Endothelial cell of umbilical vein (primary cell): ENCODE data around the gene GNAT1. TPM values are rescaled to one million over a fixed set of nuclear protein-coding genes. Genes with fewer than 3 reads are reported as not detected.

Experiments
- BruUV-seq: library from RNA; stranded (reverse); fragments of 400-500 nt; replicated peaks from 2 replicates; lab custom pipeline; 2021; lab: Mats Ljungman, UMichigan
- CTCF ChIA-PET: fragments of 300-600, 350-600 bp; sonication (Branson Sonifier 250); formaldehyde crosslinking; loops from one replicate; lab custom pipeline; 2021; ENCODE audit warnings: antibody characterized with exemption, inconsistent platforms; lab: Charles Lee
- POLR2A ChIA-PET: fragments of 300-600, 350-600 bp; sonication (Branson Sonifier 250); formaldehyde crosslinking; loops from one replicate; lab custom pipeline; 2021; ENCODE audit warnings: antibody characterized with exemption, inconsistent platforms; lab: Charles Lee
- DNase-seq: peaks from one replicate; pipeline ENCODE4 v3.0.0-alpha.2; 2011; ENCODE audit warnings: low read depth, low spot score
- FAIRE-seq: peaks from 2 replicates; lab custom pipeline; 2011; peaks lifted over from hg19 to GRCh38; lab: Jason Lieb, UNC
- H2AFZ ChIP-seq: 2 replicates; pipeline ENCODE4 v1.6.0; 2012; ENCODE audit warnings: low read depth, low read length, control low read depth, inconsistent platforms
- H3K27ac ChIP-seq: 2 replicates; pipeline ENCODE4 v1.5.1; 2011; ENCODE audit warnings: low read depth, mild to moderate bottlenecking, control low read depth, low read length, moderate library complexity; ENCODE audit not compliant: insufficient read depth
- H3K27me3 ChIP-seq, 2 experiments: 2 replicates each; pipeline versions ENCODE4 v1.6.0 to v1.6.1; 2011; ENCODE audit warnings: low read length in 2 of 2, mixed read lengths in 1 of 2; ENCODE audit not compliant: control insufficient read depth in 2 of 2, insufficient read depth in 2 of 2
- H3K36me3 ChIP-seq, 2 experiments: 2 replicates in 1 of 2; 3 replicates in 1 of 2; pipeline ENCODE4 v1.5.1; 2011; ENCODE audit warnings: low read length in 2 of 2, mild to moderate bottlenecking in 1 of 2, moderate library complexity in 1 of 2; ENCODE audit not compliant: control insufficient read depth in 2 of 2, insufficient read depth in 2 of 2; ENCODE audit errors: extremely low read depth in 1 of 2
- H3K4me1 ChIP-seq: 3 replicates; pipeline ENCODE4 v1.5.1; 2011; ENCODE audit warnings: mild to moderate bottlenecking, low read length; ENCODE audit not compliant: control insufficient read depth, insufficient read depth; ENCODE audit errors: extremely low read depth
- H3K4me2 ChIP-seq: 2 replicates; pipeline ENCODE4 v1.6.1; 2011; ENCODE audit warnings: low read length, control low read depth, mixed read lengths; ENCODE audit not compliant: insufficient read depth
- H3K4me3 ChIP-seq, 3 experiments: fragments of 200-600 bp in 1 of 3; sonication (generic), shearing (Covaris generic) in 1 of 3; replicated peaks in 1 of 3; 2 replicates each; pipeline ENCODE4 v1.5.1; 2011 to 2016; ENCODE audit warnings: control low read depth in 3 of 3, low read length in 3 of 3, mild to moderate bottlenecking in 2 of 3, inconsistent platforms in 1 of 3, low read depth in 1 of 3, moderate library complexity in 1 of 3; ENCODE audit not compliant: insufficient read depth in 1 of 3
- H3K79me2 ChIP-seq: 2 replicates; pipeline ENCODE4 v1.6.0; 2012; ENCODE audit warnings: low read length, inconsistent platforms; ENCODE audit not compliant: control insufficient read depth, insufficient read depth
- H3K9ac ChIP-seq: replicated peaks from 2 replicates; pipeline ENCODE3; 2011; ENCODE audit warnings: low read length, control low read depth; ENCODE audit not compliant: insufficient read depth; ENCODE audit errors: extremely low read depth
- H3K9me1 ChIP-seq: replicated peaks from 3 replicates; pipeline ENCODE4 v1.6.0; 2011; ENCODE audit warnings: mild to moderate bottlenecking, low read length; ENCODE audit not compliant: control insufficient read depth, insufficient read depth; ENCODE audit errors: extremely low read depth
- H3K9me3 ChIP-seq: replicated peaks from 2 replicates; pipeline ENCODE4 v1.5.1; 2012; ENCODE audit warnings: low read length, inconsistent platforms; ENCODE audit not compliant: control insufficient read depth, insufficient read depth
- H4K20me1 ChIP-seq: replicated peaks from 2 replicates; pipeline ENCODE3; 2011; ENCODE audit warnings: mild to moderate bottlenecking, low read length; ENCODE audit not compliant: control insufficient read depth, insufficient read depth; ENCODE audit errors: extremely low read depth
- EZH2 ChIP-seq: IDR thresholded peaks from 2 replicates; pipeline ENCODE4 v1.6.1; 2012; ENCODE audit warnings: borderline replicate concordance, low read depth, mild to moderate bottlenecking, moderate library complexity, low read length, inconsistent platforms; ENCODE audit not compliant: severe bottlenecking
- GATA2 ChIP-seq: IDR thresholded peaks from 2 replicates; pipeline ENCODE4 v1.7.0; 2011; ENCODE audit warnings: low read depth, mild to moderate bottlenecking, moderate library complexity, mixed read lengths, low read length; ENCODE audit not compliant: insufficient read length, insufficient read depth
- JUN ChIP-seq: IDR thresholded peaks from 2 replicates; pipeline ENCODE4 v1.6.1; 2011; ENCODE audit warnings: borderline replicate concordance, low read depth; ENCODE audit not compliant: insufficient read length, insufficient read depth
- MAX ChIP-seq: IDR thresholded peaks from 2 replicates; pipeline ENCODE4 v1.6.1; 2011; ENCODE audit not compliant: insufficient read depth, insufficient read length
- POLR2A ChIP-seq: IDR thresholded peaks from 2 replicates; pipeline ENCODE4 v1.6.1; 2012; ENCODE audit warnings: low read depth, mild to moderate bottlenecking, control low read depth, low read length
- POLR2AphosphoS5 ChIP-seq: IDR thresholded peaks from 2 replicates; pipeline ENCODE4 v1.6.1; 2012; ENCODE audit warnings: low read depth, mild to moderate bottlenecking, control low read depth, low read length, moderate library complexity; ENCODE audit not compliant: insufficient read depth
- dilution Hi-C: fragments of 300-500 bp; cut with MboI; formaldehyde crosslinking; loops from one replicate; pipeline ENCODE4 v1.15.0; 2019; ENCODE audit warnings: low sequenced_read_pairs; ENCODE audit not compliant: extremely low pct_ligation_motif_present
- intact Hi-C: fragments of 100-400 bp; cut with micrococcal nuclease; formaldehyde crosslinking; loops from one replicate; pipeline ENCODE4 v1.10.0; 2022
- polyA plus RNA-seq, 4 experiments: library from polyadenylated mRNA; depleted of rRNA in 3 of 4; stranded (reverse) in 3 of 4; unstranded in 1 of 4; fragments of >200 nt; gene quantifications; 2 replicates each; pipeline versions ENCODE4 v1.2.1 to v1.2.3, GENCODE V29; 2011 to 2012; ENCODE audit warnings: missing spikeins in 1 of 4
- total RNA-seq: library from RNA; stranded (reverse); gene quantifications from 2 replicates; pipeline ENCODE4 v1.2.3, GENCODE V29; 2021

GNAT1 gene
- total and polyA plus RNA-seq, 2 donors (not counting 3 experiments of a cell fraction or from before 2014, with no cell fraction given): 0.77 TPM; not detected in 1

- Histone ChIP-seq H3K79me2 (peaks cover 49% of the 10 kb centered on the region), H3K4me3 (peak within 1 kb of the TSS; percentile 80 to 88 (median 81)), H3K27ac (peak within 1 kb of the TSS; percentile 60), H3K4me2 (peak within 1 kb of the TSS; percentile 93), H3K9me1 (no peaks in the 10 kb centered on the region), H3K9ac (peak within 1 kb of the TSS; percentile 91), H3K36me3 (peaks cover 2 to 6% of the 10 kb centered on the region in 2 experiments), H2AFZ (peak within 1 kb of the TSS; percentile 18), H4K20me1 (no peaks in the 10 kb centered on the region), H3K9me3 (no peaks in the 10 kb centered on the region), H3K4me1 (peaks cover 26% of the 10 kb centered on the region), H3K27me3 (no peaks in the 10 kb centered on the region)
- ChIA-PET CTCF (interaction anchor here (0.9 to 2.3 kb wide), 11 partner anchors 8 to 44 kb away, joined by 3 to 37 read pairs (median 6); partner anchors contain the start of genes GNAT1 and LSMEM2), POLR2A (interaction anchor here (0.6 to 1.8 kb wide), 10 partner anchors 11 to 93 kb away, joined by 3 to 14 read pairs (median 4); partner anchors contain the start of genes HYAL3 and NAA80)
- dilution Hi-C loops (no loop called here), intact Hi-C loops (loop anchor here (1.0 to 5.0 kb wide), 2 partner anchors 9 to 79 kb away; partner anchors contain the start of gene SEMA3F)
- no peak for TF ChIP-seq JUN
- TF ChIP-seq EZH2: no peak
- TF ChIP-seq GATA2: no peak
- no peak for TF ChIP-seq MAX
- TF ChIP-seq POLR2AphosphoS5: peak; percentile 98
- peak; percentile 98 for TF ChIP-seq POLR2A
- BruUV-seq: no TSS peak
- peak; percentile 99 for DNase-seq
- FAIRE-seq: peak; percentile 99
Observed at GRCh38 chr3:50235716-50236483, 44.5 kb downstream of the GNAT1 start, which contains the start of gene GNAI2. GNAI2 (plus strand) TSS chr3:50236204; CDS start chr3:50236336, 132 bp downstream.
